Raji (cell line): ENCODE measurements around the gene ACTN4.

Experiments
- POLR2A ChIP-seq: IDR thresholded peaks from 2 replicates; pipeline ENCODE4 v1.6.1; 2011; ENCODE audit warnings: low read depth, low read length, control low read depth; ENCODE audit not compliant: insufficient read depth

ACTN4 gene

GRCh38 chr19:38653028-38653571, 5.7 kb downstream of the ACTN4 start:
- TF ChIP-seq POLR2A = no peak

DNA sequence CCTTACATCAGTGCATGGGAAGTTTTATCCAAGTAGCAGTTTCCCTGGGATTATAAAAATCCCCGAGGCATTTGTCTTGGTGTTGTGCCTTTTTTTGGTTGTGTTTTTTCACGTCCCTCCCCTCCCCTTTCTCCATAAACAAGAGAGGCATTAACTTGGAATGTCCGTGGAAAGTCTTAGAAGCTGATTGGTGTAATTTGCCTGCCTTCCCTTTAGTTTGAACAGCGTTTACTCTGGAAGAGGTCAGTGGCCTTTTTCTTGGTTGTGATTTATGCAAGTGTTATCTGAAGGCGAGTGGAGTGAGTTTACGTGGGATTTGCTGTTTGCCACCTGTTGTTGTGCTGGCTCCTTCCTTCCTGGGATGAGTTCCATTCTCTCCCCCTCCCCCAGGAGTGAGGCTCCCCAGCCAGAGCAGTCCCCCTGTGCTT, 7.2 kb downstream of the ACTN4 start:
- TF ChIP-seq POLR2A = no peak

GRCh38 chr19:38655148-38655824, 7.8 kb downstream of the ACTN4 start:
- TF ChIP-seq POLR2A = no peak

- TF ChIP-seq POLR2A = no peak
Observed at GRCh38 chr19:38656171-38656981, 8.9 kb downstream of the ACTN4 start.

GRCh38 chr19:38657633-38658222, 10.3 kb downstream of the ACTN4 start:
- TF ChIP-seq POLR2A = no peak

- TF ChIP-seq POLR2A = no peak
Observed at GRCh38 chr19:38658462-38659306, 11.2 kb downstream of the ACTN4 start.

- TF ChIP-seq POLR2A = no peak
Observed at GRCh38 chr19:38660724-38661123, 13.3 kb downstream of the ACTN4 start.

DNA sequence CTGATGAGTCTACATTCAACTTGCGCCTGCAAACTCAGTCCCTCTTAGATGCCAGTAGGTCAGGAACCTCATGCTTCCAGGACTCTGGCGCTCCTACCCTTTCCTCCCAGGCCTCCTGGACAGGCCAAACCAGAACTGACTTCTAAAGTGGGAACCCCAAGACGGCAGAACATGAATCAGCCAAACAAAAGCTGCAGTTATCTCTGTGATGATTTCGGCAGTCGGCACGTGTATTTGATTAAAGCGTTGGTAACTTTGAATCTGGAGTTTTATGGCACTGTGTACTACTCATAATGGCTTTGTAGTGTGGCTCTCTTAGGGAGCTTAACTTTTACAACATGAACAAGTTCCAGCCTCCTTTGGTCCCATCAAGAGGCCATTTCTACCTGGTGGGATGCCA, 13.7 kb downstream of the ACTN4 start:
- TF ChIP-seq POLR2A = no peak

- TF ChIP-seq POLR2A = no peak
Observed at GRCh38 chr19:38661996-38662395, 14.5 kb downstream of the ACTN4 start.

DNA sequence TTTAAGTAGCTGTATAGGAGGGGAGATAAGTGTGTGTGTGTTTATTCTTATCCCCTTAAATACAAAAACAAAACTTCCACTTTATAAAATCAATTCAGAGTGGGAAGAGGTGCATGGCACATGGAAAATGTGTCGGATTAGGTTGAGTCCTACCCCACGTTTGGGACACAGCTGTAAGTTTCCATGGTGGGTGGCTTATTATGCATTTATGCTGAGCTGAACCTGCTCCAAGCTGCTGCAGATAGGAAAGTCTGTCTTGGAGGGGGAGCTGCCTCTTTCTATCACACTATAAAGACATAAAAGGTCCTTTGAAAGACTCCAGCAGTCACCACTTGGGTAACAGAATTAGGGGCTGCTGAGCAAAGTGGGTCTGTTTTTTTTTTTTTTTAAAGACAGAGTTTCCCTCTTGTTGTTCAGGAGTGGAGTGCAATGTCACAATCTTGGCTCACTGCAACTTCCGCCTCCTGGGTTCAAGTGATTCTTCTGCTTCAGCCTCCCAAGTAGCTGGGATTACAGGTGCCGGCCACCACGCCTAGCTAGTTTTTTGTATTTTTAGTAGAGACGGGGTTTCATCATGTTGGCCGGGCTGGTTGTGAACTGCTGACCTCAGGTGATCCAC, 15.2 kb downstream of the ACTN4 start:
- no peak for TF ChIP-seq POLR2A

DNA sequence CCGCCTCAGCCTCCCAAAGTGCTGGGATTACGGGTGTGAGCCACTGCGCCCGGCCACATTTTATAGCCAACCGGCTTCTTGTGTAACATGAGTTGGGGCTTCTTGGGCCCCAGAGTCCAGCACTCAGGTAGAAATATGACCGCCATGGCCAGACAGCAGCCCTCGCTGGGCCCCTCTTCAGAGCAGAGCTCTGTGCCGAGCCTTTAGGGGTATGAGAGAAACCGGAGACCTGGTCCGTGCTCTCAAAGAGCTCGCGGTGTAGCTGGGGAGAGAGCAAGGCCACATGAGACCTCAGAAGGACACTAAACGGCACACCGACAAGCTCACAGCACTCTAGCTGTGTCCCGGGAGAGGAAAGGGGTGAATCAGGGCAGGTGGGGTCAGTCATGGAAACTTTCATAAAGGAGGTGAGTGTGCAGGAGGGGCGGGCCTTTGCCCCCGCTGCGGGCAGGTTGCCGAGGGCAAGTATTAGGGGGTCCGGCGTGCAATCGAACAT, 15.8 kb downstream of the ACTN4 start:
- TF ChIP-seq POLR2A = no peak

- TF ChIP-seq POLR2A = no peak
Observed at GRCh38 chr19:38663957-38664502, 16.6 kb downstream of the ACTN4 start.

GRCh38 chr19:38664503-38665211, 17.2 kb downstream of the ACTN4 start:
- no peak for TF ChIP-seq POLR2A

GRCh38 chr19:38665219-38665931, 17.9 kb downstream of the ACTN4 start:
- no peak for TF ChIP-seq POLR2A
